Right forelimb (tissue), 1 donor: Measurements from ENCODE around the gene DHODH.
"Not testable (repeated sequence)": the region's sequence is repeated elsewhere in the genome, so short reads cannot be mapped to it uniquely, and the experiment has no call there.

Source experiments
- DNase-seq: peaks from one replicate; pipeline ENCODE4 v3.0.0-alpha.2; 2018

Gene DHODH

DNA sequence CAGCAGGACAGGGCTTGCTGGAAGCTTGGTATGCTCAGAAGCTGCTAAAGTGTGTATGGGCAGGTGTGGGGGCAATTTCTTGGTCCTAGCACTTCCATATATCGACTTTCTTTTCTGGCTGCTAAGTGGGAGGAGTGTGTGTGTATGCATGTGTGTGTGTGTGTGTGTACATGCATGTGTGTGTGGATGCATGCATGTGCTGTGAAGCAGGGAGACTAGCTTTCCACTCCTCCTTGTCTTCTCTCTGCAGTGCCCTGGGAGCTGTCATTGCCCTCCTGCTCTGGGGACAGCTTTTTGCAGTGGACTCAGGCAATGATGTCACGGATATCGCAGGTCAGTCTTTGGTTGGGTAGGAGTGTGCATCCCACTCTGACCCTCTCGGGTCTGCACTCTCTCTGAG, 47.4 kb downstream of the DHODH start:
- DNase-seq = no peak

DNA sequence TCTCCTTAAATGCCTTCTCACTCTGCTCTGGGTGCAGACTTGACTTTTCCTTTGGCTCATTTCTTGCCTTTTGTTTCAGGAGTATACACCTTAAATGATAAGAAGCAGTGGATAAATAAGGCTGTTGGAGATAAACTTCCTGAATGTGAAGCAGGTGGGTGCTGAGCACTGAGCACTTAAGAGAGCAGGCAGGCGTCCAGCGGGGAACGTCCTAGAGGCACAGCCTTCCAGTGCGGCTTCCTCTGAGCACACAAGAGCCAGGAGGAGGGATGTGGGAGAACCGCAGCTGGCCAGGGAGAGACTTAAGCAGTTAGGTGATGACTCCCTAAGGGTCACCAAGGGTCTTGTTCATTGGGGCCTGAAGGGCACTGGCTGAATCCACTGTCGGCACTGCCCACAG, 48.8 kb downstream of the DHODH start:
- not testable (repeated sequence) for DNase-seq

DNA sequence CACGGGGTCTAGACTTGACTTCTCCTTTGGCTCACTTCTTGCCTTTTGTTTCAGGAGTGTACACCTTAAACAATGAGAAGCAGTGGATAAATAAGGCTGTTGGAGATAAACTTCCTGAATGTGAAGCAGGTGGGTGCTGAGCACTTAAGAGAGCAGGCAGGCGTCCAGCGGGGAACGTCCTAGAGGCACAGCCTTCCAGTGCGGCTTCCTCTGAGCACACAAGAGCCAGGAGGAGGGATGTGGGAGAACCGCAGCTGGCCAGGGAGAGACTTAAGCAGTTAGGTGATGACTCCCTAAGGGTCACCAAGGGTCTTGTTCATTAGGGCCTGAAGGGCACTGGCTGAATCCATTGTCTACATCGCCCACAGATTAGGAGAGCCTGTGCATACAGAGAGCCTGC, 50.5 kb downstream of the DHODH start:
- DNase-seq = not testable (repeated sequence)

DNA sequence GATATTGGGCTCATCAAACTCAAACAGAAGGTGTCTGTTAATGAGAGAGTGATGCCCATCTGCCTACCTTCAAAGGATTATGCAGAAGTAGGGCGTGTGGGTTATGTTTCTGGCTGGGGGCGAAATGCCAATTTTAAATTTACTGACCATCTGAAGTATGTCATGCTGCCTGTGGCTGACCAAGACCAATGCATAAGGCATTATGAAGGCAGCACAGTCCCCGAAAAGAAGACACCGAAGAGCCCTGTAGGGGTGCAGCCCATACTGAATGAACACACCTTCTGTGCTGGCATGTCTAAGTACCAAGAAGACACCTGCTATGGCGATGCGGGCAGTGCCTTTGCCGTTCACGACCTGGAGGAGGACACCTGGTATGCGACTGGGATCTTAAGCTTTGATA, 51.9 kb downstream of the DHODH start:
- DNase-seq = no peak

DNA sequence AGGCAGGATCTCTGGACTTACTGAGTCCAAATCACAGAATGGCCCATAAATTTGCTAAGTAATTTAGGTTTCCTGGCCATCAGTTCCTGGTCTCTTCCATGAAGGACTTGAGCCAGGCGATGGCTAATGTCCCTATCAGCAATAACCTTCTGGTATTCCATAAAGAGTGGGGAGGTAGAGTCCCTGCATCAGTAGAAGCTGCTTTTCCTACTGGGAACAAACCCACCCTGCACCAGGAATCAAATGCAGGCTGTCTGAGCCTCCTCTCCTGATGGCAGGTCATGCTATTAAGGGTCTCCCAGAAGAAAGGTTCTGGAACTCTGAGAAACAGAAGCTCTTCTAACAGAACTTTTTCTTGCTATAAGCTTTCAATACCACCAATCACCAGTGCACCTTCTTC, 53.0 kb downstream of the DHODH start:
- DNase-seq = no peak

DNA sequence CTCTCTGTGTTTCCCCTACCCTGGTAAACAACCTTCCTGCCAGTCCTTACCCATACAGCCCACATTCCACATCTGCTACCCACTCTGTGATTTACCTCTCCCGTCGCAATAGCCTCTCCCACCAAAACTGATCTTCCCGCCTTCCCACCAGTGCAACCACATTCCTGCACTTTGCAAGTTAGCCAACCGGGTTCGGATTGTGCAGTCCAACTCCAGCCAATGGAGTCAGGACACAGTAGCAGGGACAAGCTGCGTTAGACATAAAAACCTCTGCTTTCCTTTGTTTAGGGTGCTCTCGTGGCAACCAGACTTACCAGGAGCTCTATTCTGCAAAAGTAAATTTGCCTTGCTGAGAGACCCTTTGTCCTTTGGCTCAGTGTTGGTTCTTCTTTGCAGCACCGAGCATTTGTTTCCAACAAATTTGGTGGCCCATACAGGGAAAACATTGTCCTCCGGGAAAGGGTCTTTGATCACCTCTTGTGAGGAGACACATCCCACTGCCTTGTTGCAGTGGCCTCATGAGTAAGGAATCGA, 55.9 kb downstream of the DHODH start:
- DNase-seq = no peak

DNA sequence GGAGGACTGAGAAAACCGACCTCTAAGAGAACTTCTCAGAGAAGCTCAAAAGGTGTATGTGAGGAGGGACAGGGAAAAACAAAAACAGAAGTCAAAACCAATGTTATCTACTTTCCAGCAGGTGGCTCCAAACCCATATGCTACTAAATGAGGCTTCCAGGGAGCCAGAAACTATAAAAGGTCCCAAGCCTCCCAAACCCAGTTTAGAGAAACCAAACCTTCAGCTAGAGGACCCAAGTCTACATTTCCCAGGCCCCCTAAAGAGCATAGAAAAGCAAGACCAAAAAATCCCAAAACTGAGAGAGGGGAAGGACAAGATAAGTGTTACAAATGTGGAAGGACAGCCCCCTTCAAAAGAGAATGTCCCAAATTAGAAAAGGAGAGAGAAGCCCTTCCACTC, 58.2 kb downstream of the DHODH start:
- no peak for DNase-seq

DNA sequence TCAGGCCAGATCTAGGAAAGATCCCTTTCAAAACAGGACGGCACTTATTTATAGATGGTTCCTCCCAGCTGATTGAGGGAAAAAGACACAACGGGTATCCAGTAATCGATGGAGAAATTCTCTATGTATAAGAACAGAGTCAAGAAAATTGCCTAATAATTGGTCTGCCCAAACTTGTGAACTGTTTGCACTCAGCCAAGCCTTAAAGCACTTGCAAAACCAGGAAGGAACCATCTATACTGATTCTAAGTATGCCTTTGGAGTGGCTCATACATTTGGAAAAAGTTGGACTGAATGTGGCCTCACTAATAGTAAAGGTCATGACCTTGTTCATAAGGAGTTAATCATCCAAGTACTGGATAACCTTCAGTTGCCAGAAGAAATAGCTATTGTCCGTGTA, 60.4 kb downstream of the DHODH start:
- no peak for DNase-seq

DNA sequence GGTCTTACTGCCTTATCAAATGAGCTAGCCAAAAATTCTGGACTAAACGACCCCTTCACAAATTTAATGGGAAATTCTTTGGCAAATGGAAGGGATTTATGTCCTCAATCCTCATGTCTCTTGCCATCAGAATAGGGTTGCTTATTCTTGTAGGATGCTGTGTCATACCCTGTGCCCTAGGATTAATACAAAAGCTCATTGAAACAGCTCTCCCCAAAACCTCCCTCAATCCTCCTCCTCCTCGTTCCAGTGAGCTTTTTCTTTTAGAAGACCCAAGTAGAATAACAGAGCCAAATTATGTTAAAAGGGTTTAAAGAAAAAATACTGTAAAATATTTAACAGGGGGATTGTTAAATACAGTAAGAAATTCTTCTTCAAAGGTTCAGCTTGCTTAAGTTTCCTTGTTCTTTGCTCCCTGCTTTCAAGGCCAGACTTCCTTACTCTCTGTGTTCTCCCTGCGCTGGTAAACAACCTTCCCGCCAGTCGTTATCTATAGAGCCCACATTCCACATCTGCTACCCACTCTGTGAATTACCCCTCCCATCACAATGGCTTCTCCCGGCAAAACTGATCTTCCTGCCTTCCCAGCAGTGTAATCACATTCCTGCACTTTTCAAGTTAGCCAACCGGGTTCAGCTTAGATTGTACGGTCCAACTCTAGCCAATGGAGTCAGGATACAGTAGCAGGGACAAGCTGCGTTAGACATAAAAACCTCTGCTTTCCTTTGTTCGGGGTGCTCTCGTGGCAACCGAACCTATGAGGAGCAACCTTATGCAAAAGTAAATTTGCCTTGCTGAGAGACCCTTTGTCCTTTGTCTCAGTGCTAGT, 64.2 kb downstream of the DHODH start:
- no peak for DNase-seq

DNA sequence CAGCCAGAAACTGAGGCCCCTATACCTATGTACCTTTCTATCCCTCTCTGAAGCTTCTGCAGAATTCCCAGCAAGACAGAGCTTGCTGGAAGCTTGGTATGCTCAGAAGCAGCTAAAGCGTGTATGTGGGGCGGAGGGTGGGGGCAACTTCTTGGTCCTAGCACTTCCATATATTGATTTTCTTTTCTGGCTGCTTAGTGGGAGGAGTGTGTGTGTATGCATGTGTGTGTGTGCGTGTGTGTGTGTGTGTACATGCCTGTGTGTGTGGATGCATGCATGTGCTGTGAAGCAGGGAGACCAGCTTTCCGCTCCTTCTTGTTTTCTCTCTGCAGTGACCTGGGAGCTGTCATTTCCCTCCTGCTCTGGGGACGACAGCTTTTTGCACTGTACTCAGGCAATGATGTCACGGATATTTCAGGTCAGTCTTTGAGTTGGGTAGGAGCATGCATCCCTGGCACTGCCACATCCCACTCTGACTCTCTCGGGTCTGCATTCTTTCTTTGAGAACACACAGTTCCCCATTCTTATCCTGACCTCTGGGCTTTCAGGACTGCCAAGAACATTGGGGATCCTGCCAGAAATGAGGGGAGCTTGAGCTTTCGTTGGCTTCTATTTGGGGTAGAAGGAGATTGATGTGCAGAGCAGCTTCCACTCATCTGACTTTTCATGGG, 65.2 kb downstream of the DHODH start:
- DNase-seq = no peak

DNA sequence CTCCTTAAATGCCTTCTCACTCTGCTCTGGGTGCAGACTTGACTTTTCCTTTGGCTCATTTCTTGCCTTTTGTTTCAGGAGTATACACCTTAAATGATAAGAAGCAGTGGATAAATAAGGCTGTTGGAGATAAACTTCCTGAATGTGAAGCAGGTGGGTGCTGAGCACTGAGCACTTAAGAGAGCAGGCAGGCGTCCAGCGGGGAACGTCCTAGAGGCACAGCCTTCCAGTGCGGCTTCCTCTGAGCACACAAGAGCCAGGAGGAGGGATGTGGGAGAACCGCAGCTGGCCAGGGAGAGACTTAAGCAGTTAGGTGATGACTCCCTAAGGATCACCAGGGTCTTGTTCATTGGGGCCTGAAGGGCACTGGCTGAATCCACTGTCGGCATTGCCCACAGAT, 66.5 kb downstream of the DHODH start:
- not testable (repeated sequence) for DNase-seq
